SK-N-SH treated with all-trans-retinoic acid at 6 μM for 48 hours (cell line): ENCODE results near the gene C4BPB.
A peak's percentile ranks its signal among the peaks of the same experiment; 100 is the strongest.
"Not testable (repeated sequence)": the region's sequence is repeated elsewhere in the genome, so short reads cannot be mapped to it uniquely, and the experiment has no call there.

Experiments
- ATAC-seq: fragments of 200-7000 bp; cut with Tn5 transposase; 3 replicates; pipeline ENCODE4 v1.9.1; 2020; ENCODE audit warnings: mild to moderate bottlenecking, moderate library complexity
- ARNTL ChIP-seq: fragments of 450-650 bp; formaldehyde crosslinking; IDR thresholded peaks from 2 replicates; pipeline ENCODE4 v1.5.0; 2020; ENCODE audit warnings: low read depth, mild to moderate bottlenecking, moderate library complexity, borderline replicate concordance
- BACH2 ChIP-seq: fragments of 250-450 bp; sonication (Bioruptor Pico); IDR thresholded peaks from 2 replicates; pipeline ENCODE4 v1.9.0; 2021; ENCODE audit warnings: mild to moderate bottlenecking, borderline replicate concordance
- CREB5 ChIP-seq: fragments of 250-450 bp; sonication (Bioruptor Pico); IDR thresholded peaks from 2 replicates; pipeline ENCODE4 v1.5.1; 2020; ENCODE audit warnings: low read depth, mild to moderate bottlenecking, moderate library complexity
- CSDC2 ChIP-seq: fragments of 250-450 bp; sonication (Bioruptor Pico); IDR thresholded peaks from 2 replicates; pipeline ENCODE4 v1.5.0; 2020; ENCODE audit warnings: mild to moderate bottlenecking, moderate library complexity
- CSRNP3 ChIP-seq: fragments of 250-450 bp; sonication (Bioruptor Pico); IDR thresholded peaks from 2 replicates; pipeline ENCODE4 v1.5.1; 2021; ENCODE audit warnings: mild to moderate bottlenecking, moderate library complexity
- ESRRG ChIP-seq: fragments of 250-450 bp; sonication (Bioruptor Pico); IDR thresholded peaks from 2 replicates; pipeline ENCODE4 v1.6.1; 2021; ENCODE audit warnings: mild to moderate bottlenecking
- GLIS3 ChIP-seq: fragments of 250-450 bp; sonication (Bioruptor Pico); IDR thresholded peaks from 2 replicates; pipeline ENCODE4 v1.5.0; 2020; ENCODE audit warnings: mild to moderate bottlenecking, moderate library complexity
- ISL1 ChIP-seq: fragments of 250-450 bp; sonication (Bioruptor Pico); IDR thresholded peaks from 2 replicates; pipeline ENCODE4 v2.1.2; 2022; ENCODE audit warnings: mild to moderate bottlenecking, moderate library complexity
- OSR1 ChIP-seq: fragments of 250-450 bp; sonication (Bioruptor Pico); IDR thresholded peaks from 2 replicates; pipeline ENCODE4 v1.8.0; 2022; ENCODE audit warnings: moderate library complexity, mild to moderate bottlenecking, inconsistent platforms
- PATZ1 ChIP-seq: fragments of 250-450 bp; sonication (Bioruptor Pico); IDR thresholded peaks from 2 replicates; pipeline ENCODE4 v1.8.0; 2020; ENCODE audit warnings: mild to moderate bottlenecking, moderate library complexity, borderline replicate concordance
- POU6F1 ChIP-seq: fragments of 250-450 bp; sonication (Bioruptor Pico); IDR thresholded peaks from 2 replicates; pipeline ENCODE4 v1.8.0; 2021; ENCODE audit warnings: low read depth, mild to moderate bottlenecking, moderate library complexity, borderline replicate concordance
- PPARA ChIP-seq: fragments of 250-450 bp; sonication (Bioruptor Pico); IDR thresholded peaks from 2 replicates; pipeline ENCODE4 v1.5.0; 2020; ENCODE audit warnings: mild to moderate bottlenecking, borderline replicate concordance
- RARB ChIP-seq: fragments of 250-450 bp; sonication (Bioruptor Pico); IDR thresholded peaks from 2 replicates; pipeline ENCODE4 v1.8.0; 2021; ENCODE audit warnings: mild to moderate bottlenecking, moderate library complexity
- SNAI2 ChIP-seq: fragments of 250-450 bp; sonication (Bioruptor Pico); IDR thresholded peaks from 2 replicates; pipeline ENCODE4 v1.5.0; 2020; ENCODE audit warnings: mild to moderate bottlenecking, moderate library complexity
- TCF4 ChIP-seq: fragments of 250-450 bp; sonication (Bioruptor Pico); IDR thresholded peaks from 2 replicates; pipeline ENCODE4 v1.8.0; 2021; ENCODE audit warnings: mild to moderate bottlenecking, moderate library complexity, borderline replicate concordance
- TOX ChIP-seq: fragments of 250-450 bp; sonication (Bioruptor Pico); IDR thresholded peaks from 2 replicates; pipeline ENCODE4 v1.8.0; 2021; ENCODE audit warnings: mild to moderate bottlenecking, moderate library complexity, borderline replicate concordance
- TSHZ2 ChIP-seq: fragments of 250-450 bp; sonication (Bioruptor Pico); IDR thresholded peaks from 2 replicates; pipeline ENCODE4 v1.5.0; 2020; ENCODE audit warnings: mild to moderate bottlenecking, moderate library complexity
- ZC3H10 ChIP-seq: fragments of 250-450 bp; sonication (Bioruptor Pico); IDR thresholded peaks from 2 replicates; pipeline ENCODE4 v1.5.1; 2021; ENCODE audit warnings: mild to moderate bottlenecking, moderate library complexity
- ZFP3 ChIP-seq: fragments of 250-450 bp; sonication (Bioruptor Pico); IDR thresholded peaks from 2 replicates; pipeline ENCODE4 v1.5.0; 2020; ENCODE audit warnings: mild to moderate bottlenecking, moderate library complexity
- ZFP30 ChIP-seq: fragments of 450-650 bp; formaldehyde crosslinking; IDR thresholded peaks from 2 replicates; pipeline ENCODE4 v1.5.0; 2022; ENCODE audit warnings: mild to moderate bottlenecking, moderate library complexity
- ZNF565 ChIP-seq: fragments of 450-650 bp; formaldehyde crosslinking; conservative IDR thresholded peaks from 2 replicates; pipeline ENCODE4 v1.5.0; 2020; ENCODE audit warnings: low read depth, mild to moderate bottlenecking, moderate library complexity
- ZNF70 ChIP-seq: fragments of 450-650 bp; formaldehyde crosslinking; IDR thresholded peaks from 2 replicates; pipeline ENCODE4 v1.5.0; 2020; ENCODE audit warnings: mild to moderate bottlenecking, moderate library complexity
- ZNF8 ChIP-seq: fragments of 450-650 bp; formaldehyde crosslinking; IDR thresholded peaks from 2 replicates; pipeline ENCODE4 v1.5.0; 2020; ENCODE audit warnings: mild to moderate bottlenecking, moderate library complexity

The C4BPB gene

GRCh38 chr1:207088701-207089626, at the start of gene C4BPB:
Gene C4BPB, plus strand, starts transcription at chr1:207088860. Its CDS starts 672 bp downstream, at chr1:207089532.
- no peak for TF ChIP-seq BACH2 (CRISPR knock-in tag)
- TF ChIP-seq TCF4 = no peak
- no peak for TF ChIP-seq ZNF565
- TF ChIP-seq POU6F1 (CRISPR knock-in tag) = no peak
- no peak for TF ChIP-seq TOX
- TF ChIP-seq PATZ1 (CRISPR knock-in tag) = no peak
- no peak for TF ChIP-seq SNAI2 (CRISPR knock-in tag)
- TF ChIP-seq ZFP30 (CRISPR knock-in tag) = no peak
- no peak for TF ChIP-seq CREB5 (CRISPR knock-in tag)
- TF ChIP-seq TSHZ2 = no peak
- TF ChIP-seq ISL1 (CRISPR knock-in tag) = no peak
- TF ChIP-seq OSR1 = no peak
- TF ChIP-seq ZNF8 = no peak
- no peak for TF ChIP-seq PPARA
- no peak for TF ChIP-seq CSRNP3
- TF ChIP-seq ZC3H10 = no peak
- no peak for TF ChIP-seq ARNTL (CRISPR knock-in tag)
- TF ChIP-seq GLIS3 (CRISPR knock-in tag) = no peak
- no peak for TF ChIP-seq CSDC2 (CRISPR knock-in tag)
- no peak for TF ChIP-seq ZFP3
- peak; percentile 26; the same call in 1 of the 3 replicates for ATAC-seq

GRCh38 chr1:207039380-207040180, 49.1 kb upstream of the C4BPB start:
- peak; percentile 34 for ATAC-seq
- TF ChIP-seq ZC3H10 (no peak), ISL1 (CRISPR knock-in tag) (no peak)

- TF ChIP-seq ESRRG (CRISPR knock-in tag) (no peak), ZFP3 (no peak), ZNF70 (CRISPR knock-in tag) (no peak), PPARA (no peak), RARB (no peak), ARNTL (CRISPR knock-in tag) (no peak), PATZ1 (CRISPR knock-in tag) (no peak), BACH2 (CRISPR knock-in tag) (no peak), TCF4 (no peak)
- peak; percentile 73 for ATAC-seq
Observed at GRCh38 chr1:207040181-207040533, 48.5 kb upstream of the C4BPB start.

GRCh38 chr1:207041397-207041796, 47.3 kb upstream of the C4BPB start:
- not testable (repeated sequence) for ATAC-seq
